Stimulated activated CD4-positive, alpha-beta T cell treated with anti-CD3 and anti-CD28 coated beads, Interleukin-1b, Interleukin-23, amount 100 ng/mL, for 4 hours (primary cell): ENCODE results near the gene CEP20.
"Not testable (repeated sequence)": the region's sequence is repeated elsewhere in the genome, so short reads cannot be mapped to it uniquely, and the experiment has no call there.

ENCODE experiments used
- DNase-seq, 2 donors: peaks; one replicate each; pipeline ENCODE4 v3.0.0-alpha.2; 2020; ENCODE audit warnings: low read depth in 2 of 2

CEP20 gene

GRCh38 chr16:15888072-15888976 lies at the start of gene CEP20:
TSS of gene CEP20 (minus strand) at chr16:15888603. CDS start at chr16:15888585, 18 bp downstream.
- peak; percentile 100 for DNase-seq

DNA sequence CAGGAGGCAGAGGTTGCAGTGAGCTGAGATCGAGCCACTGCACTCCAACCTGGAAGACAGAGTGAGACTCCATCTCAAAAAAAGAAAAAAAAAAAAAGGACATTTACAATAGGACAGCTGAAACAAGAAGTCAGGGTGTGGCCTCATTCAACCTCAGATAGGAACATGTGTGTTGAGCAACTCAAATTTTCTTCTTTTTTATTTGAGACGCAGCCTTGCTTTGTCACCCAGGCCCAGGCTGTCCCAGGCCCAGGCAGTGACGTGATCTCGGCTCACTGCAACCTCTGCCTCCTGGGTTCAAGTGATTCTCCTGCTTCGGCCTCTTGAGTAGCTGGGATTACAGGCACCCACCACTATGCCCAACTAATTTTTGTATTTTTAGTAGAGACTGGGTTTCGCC lies 48.4 kb upstream of the CEP20 start:
- DNase-seq = not testable (repeated sequence)

GRCh38 chr16:15934991-15935390 lies 46.6 kb upstream of the CEP20 start:
- DNase-seq = no peak

DNA sequence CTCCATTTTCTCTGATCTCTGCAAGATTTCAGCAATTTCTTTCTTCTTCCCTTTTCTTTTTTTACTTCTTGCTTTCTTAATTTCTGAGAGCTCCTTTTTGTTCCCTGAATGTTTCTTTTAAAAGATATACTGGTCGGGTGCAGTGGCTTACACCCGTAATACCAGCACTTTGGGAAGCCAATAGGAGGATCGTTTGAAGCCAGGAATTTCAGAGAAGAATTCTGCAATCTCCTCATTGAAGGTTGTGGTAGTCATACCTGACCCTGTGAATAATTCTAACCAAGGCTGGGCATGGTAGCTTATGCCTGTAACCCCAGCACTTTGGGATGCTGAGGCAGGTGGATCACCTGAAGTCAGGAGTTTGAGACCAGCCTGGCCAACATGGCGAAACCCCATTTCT lies 45.4 kb upstream of the CEP20 start:
- no peak for DNase-seq

DNA sequence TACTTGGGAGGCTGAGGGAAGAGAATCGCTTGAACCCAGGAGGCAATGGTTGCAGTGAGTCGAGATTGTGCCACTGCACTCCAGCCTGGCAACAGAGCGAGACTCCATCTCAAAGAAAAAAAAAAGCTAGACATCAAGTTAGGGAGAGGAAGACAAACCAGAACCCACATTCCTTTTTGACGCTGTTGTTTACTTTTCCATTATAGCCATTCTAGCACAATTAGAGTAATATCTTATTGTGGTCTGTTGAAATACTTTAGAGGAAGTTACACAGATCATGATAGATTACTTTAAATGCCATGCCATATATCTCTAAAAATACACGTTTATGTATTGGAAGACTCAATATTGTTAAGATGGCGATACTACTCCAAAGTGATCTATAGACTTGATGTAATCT lies 44.5 kb upstream of the CEP20 start:
- DNase-seq = no peak

DNA sequence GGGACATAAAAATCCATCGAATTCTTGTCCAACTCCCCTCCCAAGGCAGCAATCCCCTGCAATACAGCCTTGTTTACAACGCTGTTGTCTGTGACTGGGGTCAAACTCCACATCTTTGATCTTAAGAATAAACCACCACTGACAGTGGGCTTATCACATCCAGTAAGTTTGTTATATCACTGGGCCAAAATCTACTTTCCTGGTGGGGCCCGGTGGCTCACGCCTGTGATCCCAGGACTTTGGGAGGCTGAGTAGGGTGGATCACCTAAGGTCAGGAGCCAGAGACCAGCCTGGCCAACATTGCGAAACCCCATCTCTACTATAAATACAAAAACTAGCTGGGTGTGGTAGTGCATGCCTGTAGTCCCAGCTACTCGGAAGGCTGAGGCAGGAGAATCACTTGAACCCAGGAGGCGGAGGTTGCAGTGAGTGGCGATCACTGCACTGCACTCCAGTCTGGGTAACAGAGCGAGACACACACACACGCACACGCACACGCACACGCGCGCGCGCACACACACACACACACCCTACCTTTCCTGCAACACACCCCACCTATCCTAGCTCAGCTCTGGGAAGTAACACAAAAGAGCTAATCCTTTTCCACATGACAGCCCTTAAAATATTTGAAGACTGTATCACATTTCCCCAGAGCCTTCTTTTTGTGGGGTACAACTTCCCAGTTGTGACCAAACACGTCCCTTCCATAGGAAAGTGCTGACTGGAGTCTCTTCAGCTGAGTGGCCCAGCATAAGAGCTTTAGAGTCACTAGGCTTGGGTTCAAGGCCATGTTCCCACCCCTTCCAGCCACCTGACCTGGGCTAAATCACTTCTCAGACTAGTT lies 40.1 kb upstream of the CEP20 start:
- no peak for DNase-seq

GRCh38 chr16:15925631-15926030 lies 37.2 kb upstream of the CEP20 start:
- no peak for DNase-seq

GRCh38 chr16:15924996-15925395 lies 36.6 kb upstream of the CEP20 start:
- DNase-seq = no peak

GRCh38 chr16:15919331-15919730 lies 30.9 kb upstream of the CEP20 start:
- no peak for DNase-seq

DNA sequence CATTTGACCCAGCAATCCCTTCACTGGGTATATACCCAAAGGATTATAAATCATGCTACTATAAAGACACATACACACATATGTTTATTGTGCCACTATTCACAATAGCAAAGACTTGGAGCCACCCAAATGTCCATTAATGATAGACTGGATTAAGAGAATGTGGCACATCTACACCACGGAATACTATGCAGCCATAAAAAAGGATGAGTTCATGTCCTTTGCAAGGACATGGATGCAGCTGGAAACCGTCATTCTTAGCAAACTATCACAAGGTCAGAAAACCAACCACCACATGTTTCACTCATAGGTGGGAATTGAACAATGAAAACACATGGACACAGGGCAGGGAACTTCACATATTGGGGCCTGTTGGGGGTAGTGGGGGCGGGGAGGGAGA lies 29.9 kb upstream of the CEP20 start:
- DNase-seq = not testable (repeated sequence)

DNA sequence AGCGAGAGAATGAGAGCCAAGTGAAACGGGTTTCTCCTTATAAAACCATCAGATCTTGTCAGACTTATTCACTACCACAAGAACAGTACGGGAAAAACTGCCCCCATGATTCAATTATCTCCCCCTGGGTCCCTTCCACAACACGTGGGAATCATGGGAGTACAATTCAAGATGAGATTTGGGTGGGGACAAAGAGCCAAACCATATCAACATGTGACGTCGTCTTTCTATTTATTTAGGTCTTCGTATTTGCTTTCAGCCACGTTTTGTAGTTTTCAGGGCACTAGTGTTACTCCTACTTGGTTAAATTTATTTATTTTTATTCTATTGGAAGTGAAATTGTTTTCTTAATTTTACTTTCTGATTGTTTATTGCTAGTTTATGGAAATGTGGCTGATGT lies 27.9 kb upstream of the CEP20 start:
- DNase-seq = no peak

- DNase-seq = no peak
Observed at GRCh38 chr16:15915555-15916081, 27.2 kb upstream of the CEP20 start.

- DNase-seq = no peak
Observed at GRCh38 chr16:15913046-15913698, 24.8 kb upstream of the CEP20 start.

DNA sequence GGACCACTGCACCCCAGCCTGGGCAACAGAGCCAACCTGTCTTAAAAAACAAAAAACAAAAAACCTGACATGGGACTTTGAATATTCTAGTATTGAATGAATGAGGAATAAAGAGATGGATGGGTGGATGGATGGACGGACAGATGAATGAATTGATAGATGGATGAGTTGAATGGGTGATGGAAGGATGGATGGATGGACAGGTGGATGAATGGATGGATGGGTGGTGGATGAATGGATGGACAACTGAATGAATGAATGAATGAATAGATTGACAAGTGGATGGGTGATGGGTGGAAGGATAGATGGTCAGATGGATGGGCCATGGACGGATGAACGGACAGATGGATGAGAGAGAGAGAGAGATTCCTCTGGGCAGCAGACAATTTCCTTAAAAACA lies 22.8 kb upstream of the CEP20 start:
- no peak for DNase-seq

- no peak for DNase-seq
Observed at GRCh38 chr16:15907863-15908478, 19.6 kb upstream of the CEP20 start.

- DNase-seq = no peak
Observed at GRCh38 chr16:15906439-15906838, 18.0 kb upstream of the CEP20 start.

DNA sequence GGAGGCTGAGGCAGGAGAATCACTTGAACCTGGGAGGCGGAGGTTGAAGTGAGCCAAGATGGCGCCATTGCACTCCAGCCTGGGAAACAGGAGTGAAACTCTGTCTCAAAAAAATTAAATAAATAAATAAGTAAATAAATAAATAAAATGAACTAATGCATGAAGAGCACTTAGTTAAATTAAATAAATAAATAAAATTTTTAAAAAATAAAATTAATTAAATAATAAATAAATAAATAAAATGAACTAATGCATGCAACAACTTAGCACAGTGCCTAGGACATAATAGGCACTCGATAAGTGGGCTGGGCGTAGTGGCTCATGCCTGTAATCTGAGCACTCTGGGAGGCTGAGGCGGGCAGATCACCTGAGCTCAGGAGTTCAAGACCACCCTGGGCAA lies 15.6 kb upstream of the CEP20 start:
- no peak for DNase-seq

DNA sequence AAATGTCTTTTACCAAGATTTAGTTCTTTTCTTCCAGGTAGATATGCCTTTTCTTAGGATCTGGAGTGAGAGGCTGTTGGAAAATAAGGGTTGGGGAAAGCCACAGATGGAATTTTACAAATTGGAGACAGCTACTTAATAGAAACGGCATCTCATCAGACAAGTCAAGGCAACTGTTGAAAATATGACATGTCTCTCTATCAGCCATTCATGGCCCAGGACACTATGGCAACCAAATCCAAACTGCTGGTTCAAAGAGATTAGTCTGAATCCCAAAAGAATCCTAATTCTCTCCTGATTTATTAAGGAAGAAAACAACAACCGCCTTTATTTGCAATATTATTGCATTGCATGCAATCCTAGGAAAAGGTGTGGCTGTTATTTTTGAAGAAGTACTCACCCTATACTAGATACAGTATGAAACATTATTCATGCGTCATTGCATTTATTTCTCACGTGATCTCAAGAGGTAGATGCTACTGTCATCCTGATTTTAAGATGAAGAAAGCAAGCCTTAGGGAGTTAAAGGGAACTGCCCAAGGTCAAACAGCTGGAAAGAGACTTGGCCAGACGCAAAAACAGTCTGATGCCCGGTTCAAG lies 12.6 kb upstream of the CEP20 start:
- no peak for DNase-seq

GRCh38 chr16:15900357-15900756 lies 12.0 kb upstream of the CEP20 start:
- DNase-seq = no peak

- no peak for DNase-seq
Observed at GRCh38 chr16:15899538-15900100, 11.2 kb upstream of the CEP20 start.

DNA sequence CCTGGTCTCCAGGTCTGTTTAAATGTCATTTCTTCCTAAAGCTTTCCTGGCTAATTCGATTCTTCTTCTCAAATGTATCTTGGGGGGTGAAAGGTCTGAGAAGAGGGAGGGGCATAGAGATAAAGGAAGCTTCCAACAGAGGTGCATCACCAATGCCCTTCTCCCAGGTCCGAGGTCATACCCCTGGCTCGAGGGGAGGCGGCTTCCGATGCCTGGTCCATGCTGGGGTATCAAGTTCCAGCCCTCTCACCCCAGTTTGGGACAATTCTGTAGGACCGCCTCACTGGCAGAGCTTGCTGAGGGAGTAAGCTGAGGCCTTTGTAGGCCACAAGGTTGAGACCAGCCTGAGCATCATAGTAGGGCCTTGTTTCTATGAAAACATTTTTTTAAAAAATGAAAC lies 10.3 kb upstream of the CEP20 start:
- no peak for DNase-seq
